Naive B cell (primary cell): ENCODE data around the gene HMGN1. TPM values are rescaled to one million over a fixed set of nuclear protein-coding genes. Genes with fewer than 3 reads are reported as not detected.

Experiments
- ATAC-seq, 2 donors: fragments of 150-1000 bp; cut with Tn5 transposase; 2 replicates each; pipeline ENCODE4 v1.10.0; 2021; ENCODE audit warnings: low read depth in 2 of 2, mild to moderate bottlenecking in 2 of 2, moderate library complexity in 2 of 2
- DNase-seq: peaks from one replicate; pipeline ENCODE4 v3.0.0; 2022
- H3K27ac Mint-ChIP-seq, 6 donors: one replicate each; pipeline ENCODE4 v1.8.0; 2020 to 2022; ENCODE audit warnings: mild to moderate bottlenecking in 6 of 6, mixed read lengths in 6 of 6, moderate library complexity in 5 of 6, inconsistent platforms in 2 of 6
- H3K27me3 Mint-ChIP-seq, 3 donors: one replicate each; pipeline ENCODE4 v1.8.0; 2021 to 2022; ENCODE audit warnings: mixed read lengths in 3 of 3, mild to moderate bottlenecking in 1 of 3
- H3K36me3 Mint-ChIP-seq, 2 donors: one replicate each; pipeline ENCODE4 v1.8.0; 2020 to 2022; ENCODE audit warnings: mixed read lengths in 2 of 2, inconsistent platforms in 1 of 2, mild to moderate bottlenecking in 1 of 2
- H3K4me1 Mint-ChIP-seq, 3 donors: one replicate each; pipeline ENCODE4 v1.8.0; 2020 to 2022; ENCODE audit warnings: mixed read lengths in 3 of 3, inconsistent platforms in 1 of 3, mild to moderate bottlenecking in 1 of 3, moderate library complexity in 1 of 3
- H3K4me3 Mint-ChIP-seq, 8 donors: one replicate each; pipeline ENCODE4 v1.8.0; 2020 to 2022; ENCODE audit warnings: mild to moderate bottlenecking in 8 of 8, mixed read lengths in 8 of 8, moderate library complexity in 8 of 8, inconsistent platforms in 2 of 8
- H3K9me3 Mint-ChIP-seq, 7 donors: one replicate each; pipeline ENCODE4 v1.8.0; 2020 to 2022; ENCODE audit warnings: mixed read lengths in 7 of 7, mild to moderate bottlenecking in 5 of 7, inconsistent platforms in 2 of 7, moderate library complexity in 1 of 7
- polyA plus RNA-seq, 6 donors: library from polyadenylated mRNA; unstranded; fragments of 300-500 nt; fragmentation: Illumina TruSeq; gene quantifications; one replicate each; pipeline ENCODE4 v1.2.3, GENCODE V29; 2021; ENCODE audit warnings: low read depth in 6 of 6

HMGN1 gene
- polyA plus RNA-seq, 6 donors from 2014 or later: 259 to 458 (median 306) TPM

DNA sequence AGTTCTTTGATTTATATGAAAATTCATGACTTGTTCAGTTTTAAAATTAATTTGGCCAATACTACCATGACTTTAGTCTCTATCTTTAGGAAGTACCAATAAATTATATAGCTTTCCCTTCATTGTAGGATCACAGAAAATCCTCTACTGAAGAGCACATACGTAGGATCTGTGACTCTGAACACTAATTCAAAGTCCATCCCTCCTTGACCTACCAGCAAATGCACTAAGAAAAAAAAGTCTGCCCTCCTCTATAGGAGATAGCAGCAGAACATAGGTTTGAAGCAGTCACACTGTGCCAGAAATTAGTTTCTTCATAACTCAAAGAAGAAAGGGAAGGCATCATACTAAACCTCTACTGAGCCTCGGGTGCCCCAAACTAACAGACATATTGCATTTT is 52.0 kb downstream of the HMGN1 start:
- H3K36me3 Mint-ChIP-seq: peaks cover 10 to 24% of the 10 kb centered on the region in 2 donors
- no peak for ATAC-seq
- H3K9me3 Mint-ChIP-seq: peaks cover 0 to 11% (median 6%) of the 10 kb centered on the region in 7 donors
- H3K27ac Mint-ChIP-seq: no peak overlapping the region
- DNase-seq: no peak
- H3K27me3 Mint-ChIP-seq: no peaks in the 10 kb centered on the region
- H3K4me1 Mint-ChIP-seq: peaks cover 7 to 22% (median 8%) of the 10 kb centered on the region in 3 donors
- H3K4me3 Mint-ChIP-seq: no peak overlapping the region

Other genes starting within 250 kb of the HMGN1 start
- 10 to 100 TPM; 16.0 to 32.8 (median 27.2) TPM for gene PSMG1, start 165.6 kb downstream of the HMGN1 start, polyA plus RNA-seq
- 10 to 100 TPM; 31.1 to 49.8 (median 44.1) TPM for gene BRWD1, start 35.5 kb downstream of the HMGN1 start, polyA plus RNA-seq
- gene LCA5L, start 96.7 kb upstream of the HMGN1 start, polyA plus RNA-seq: not detected
- gene SH3BGR, start 102.9 kb upstream of the HMGN1 start, polyA plus RNA-seq: 1 to 10 TPM in 3 of 6 donors, under 1 TPM in 1, not detected in 2; 0.86 to 2.5 (median 1.6) TPM